K562 (cell line): ENCODE data around the gene ARMH4. TPM values are rescaled to one million over a fixed set of nuclear protein-coding genes. Genes with fewer than 3 reads are reported as not detected.

Experiments used
- ATAC-seq: fragments of 200-7000 bp; cut with Tn5 transposase; 3 replicates; pipeline ENCODE4 v1.9.1; 2020; ENCODE audit warnings: moderate library complexity
- BruUV-seq: library from RNA; stranded (reverse); fragments of 400-500 nt; replicated peaks from 2 replicates; lab custom pipeline; 2021; lab: Mats Ljungman, UMichigan
- CTCF ChIA-PET: fragments of 300-600 bp; formaldehyde crosslinking; extraction: SDS; loops from one replicate; lab custom pipeline; 2021; ENCODE audit warnings: low intra/inter-chr PET ratio; lab: Yijun Ruan, JAX
- POLR2A ChIA-PET: fragments of 300-600, 350-650 bp; sonication (Branson Sonifier 250); formaldehyde crosslinking; extraction: SDS; loops from one replicate; lab custom pipeline; 2021; ENCODE audit warnings: antibody characterized with exemption, inconsistent platforms; lab: Yijun Ruan, JAX
- DNase-seq, 4 experiments: peaks; one replicate each; pipeline versions ENCODE4 v3.0.0 to v3.0.0-alpha.2; 2011 to 2018; ENCODE audit warnings: low spot score in 3 of 4, mixed read lengths in 3 of 4; ENCODE audit errors: extremely low read depth in 1 of 4
- FAIRE-seq: peaks from 2 replicates; lab custom pipeline; 2011; peaks lifted over from hg19 to GRCh38; lab: Jason Lieb, UNC
- H2AFZ ChIP-seq: 2 replicates; pipeline ENCODE4 v1.6.0; 2011; ENCODE audit warnings: low read depth, low read length, control low read depth, inconsistent platforms
- H3K27ac ChIP-seq: fragments of 200-600 bp; 3 replicates; pipeline ENCODE4 v1.8.0; 2011; ENCODE audit warnings: low read depth, mild to moderate bottlenecking, control low read depth, inconsistent platforms, low read length, moderate library complexity, mixed read lengths; ENCODE audit errors: extremely low read depth
- H3K27me3 ChIP-seq, 2 experiments: fragments of 300-600 bp in 1 of 2; 2 replicates in 1 of 2; 3 replicates in 1 of 2; pipeline versions ENCODE4 v1.6.0 to v1.8.0; 2011; ENCODE audit warnings: inconsistent platforms in 2 of 2, low read length in 2 of 2, mild to moderate bottlenecking in 1 of 2, mixed read lengths in 1 of 2, moderate library complexity in 1 of 2; ENCODE audit not compliant: control insufficient read depth in 2 of 2, insufficient read depth in 2 of 2
- H3K36me3 ChIP-seq: fragments of 300-600 bp; 3 replicates; pipeline ENCODE4 v1.8.0; 2011; ENCODE audit warnings: mild to moderate bottlenecking, low read length, inconsistent platforms; ENCODE audit not compliant: control insufficient read depth, insufficient read depth
- H3K4me1 ChIP-seq, 2 experiments: fragments of 200-600 bp in 1 of 2; replicated peaks in 1 of 2; 2 replicates in 1 of 2; 3 replicates in 1 of 2; pipeline versions ENCODE4 v1.5.1 to v1.8.0; 2011; ENCODE audit warnings: inconsistent platforms in 2 of 2, low read length in 2 of 2, mild to moderate bottlenecking in 1 of 2, mixed read lengths in 1 of 2, moderate library complexity in 1 of 2; ENCODE audit not compliant: control insufficient read depth in 2 of 2, insufficient read depth in 2 of 2
- H3K4me2 ChIP-seq: 2 replicates; pipeline ENCODE4 v1.6.1; 2011; ENCODE audit warnings: low read length, control low read depth, inconsistent platforms, mixed read lengths; ENCODE audit not compliant: insufficient read depth
- H3K4me3 ChIP-seq: fragments of 200-600 bp; sonication (generic), shearing (Covaris generic); 2 replicates; pipeline ENCODE4 v1.5.1; 2016; ENCODE audit warnings: control low read depth, inconsistent platforms
- H3K79me2 ChIP-seq: fragments of 200-600 bp; 3 replicates; pipeline ENCODE4 v1.8.0; 2011; ENCODE audit warnings: low read length, inconsistent platforms; ENCODE audit not compliant: control insufficient read depth, insufficient read depth
- H3K9ac ChIP-seq, 2 experiments: 2 replicates each; pipeline versions ENCODE4 v1.6.0 to v1.6.1; 2011; ENCODE audit warnings: low read depth in 2 of 2, low read length in 2 of 2, control low read depth in 1 of 2, inconsistent platforms in 1 of 2, mild to moderate bottlenecking in 1 of 2, mixed read lengths in 1 of 2; ENCODE audit not compliant: insufficient read depth in 1 of 2
- H3K9me1 ChIP-seq: one replicate; pipeline ENCODE4 v1.6.0; 2011; ENCODE audit warnings: inconsistent platforms, mild to moderate bottlenecking, low read length, moderate library complexity; ENCODE audit not compliant: control insufficient read depth, insufficient read depth
- H3K9me3 ChIP-seq: replicated peaks from 2 replicates; pipeline ENCODE4 v1.5.1; 2011; ENCODE audit warnings: low read depth, low read length, inconsistent platforms; ENCODE audit not compliant: control insufficient read depth, insufficient read depth
- H4K20me1 ChIP-seq: replicated peaks from 2 replicates; pipeline ENCODE4 v1.6.1; 2011; ENCODE audit warnings: low read length, inconsistent platforms, mixed read lengths; ENCODE audit not compliant: control insufficient read depth, insufficient read depth
- CBX5 ChIP-seq: IDR thresholded peaks from 2 replicates; pipeline ENCODE4 v1.6.1; 2014; ENCODE audit warnings: low read depth, borderline replicate concordance
- CLOCK ChIP-seq: fragments of 250-450 bp; sonication (Bioruptor Pico); IDR thresholded peaks from 2 replicates; pipeline ENCODE4 v1.4.0; 2020; ENCODE audit warnings: mild to moderate bottlenecking, moderate library complexity, borderline replicate concordance
- COPS2 ChIP-seq: fragments of 450-650 bp; conservative IDR thresholded peaks from 2 replicates; pipeline ENCODE4 v1.6.1; 2016; ENCODE audit warnings: mild to moderate bottlenecking, moderate library complexity
- ELF1 ChIP-seq: fragments of 200-800 bp; sonication (Bioruptor generic); IDR thresholded peaks from 2 replicates; pipeline ENCODE4 v1.6.1; 2016; ENCODE audit warnings: missing genetic modification characterization, missing compliant biosample characterization
- HMGN3 ChIP-seq: IDR thresholded peaks from 2 replicates; pipeline ENCODE4 v1.6.1; 2011; ENCODE audit warnings: borderline replicate concordance, low read depth, mild to moderate bottlenecking, mixed read lengths, low read length; ENCODE audit not compliant: insufficient read length; ENCODE audit errors: extremely low read depth
- HNRNPL ChIP-seq: fragments of 200-400 bp; formaldehyde crosslinking; IDR thresholded peaks from 2 replicates; pipeline ENCODE4 v1.6.1; 2017; ENCODE audit warnings: low read depth, mild to moderate bottlenecking, low read length
- ILF3 ChIP-seq: fragments of 450-650 bp; IDR thresholded peaks from 2 replicates; pipeline ENCODE4 v1.6.1; 2018; ENCODE audit warnings: antibody characterized with exemption, mild to moderate bottlenecking, moderate library complexity, borderline replicate concordance
- PHF20 ChIP-seq: fragments of 450-650 bp; IDR thresholded peaks from 2 replicates; pipeline ENCODE4 v1.6.1; 2018; ENCODE audit not compliant: partially characterized antibody
- RNF219 ChIP-seq: fragments of 250-450 bp; sonication (Bioruptor Pico); IDR thresholded peaks from 2 replicates; pipeline ENCODE4 v1.5.0; 2022; ENCODE audit warnings: mild to moderate bottlenecking
- TBL1XR1 ChIP-seq, 2 experiments: IDR thresholded peaks; 2 replicates each; pipeline ENCODE4 v1.6.1; 2012; ENCODE audit warnings: improper control_type of control experiment in 2 of 2, low read length in 2 of 2, mild to moderate bottlenecking in 1 of 2
- THAP12 ChIP-seq: fragments of 250-450 bp; sonication (Bioruptor Pico); IDR thresholded peaks from 2 replicates; pipeline ENCODE4 v1.9.0; 2021; ENCODE audit warnings: mild to moderate bottlenecking, inconsistent platforms
- WHSC1 ChIP-seq: IDR thresholded peaks from one replicate; pipeline ENCODE4 v1.6.1; 2012; ENCODE audit warnings: low read length, control low read depth, inconsistent platforms
- ZNF23 ChIP-seq: fragments of 250-450 bp; sonication (Bioruptor Pico); IDR thresholded peaks from 2 replicates; pipeline ENCODE4 v1.4.0; 2020; ENCODE audit warnings: mild to moderate bottlenecking
- WGBS: fragments of 100-300 bp; shearing (Covaris generic); methylation state at CpG from one replicate; pipeline ENCODE4 v1.1.6; 2016; ENCODE audit warnings: low coverage, mixed read lengths; ENCODE audit not compliant: insufficient coverage; ENCODE audit errors: missing lambda C conversion rate; 5-methylcytosine and 5-hydroxymethylcytosine counted together
- in situ Hi-C: fragments of 300-500 bp; cut with MboI; formaldehyde crosslinking; loops from 4 replicates; pipeline ENCODE4 v1.15.0; 2018; ENCODE audit warnings: inconsistent platforms, mixed read lengths
- intact Hi-C: fragments of 100-400 bp; cut with micrococcal nuclease; formaldehyde crosslinking; loops from 2 replicates; pipeline ENCODE4 v1.14.2; 2022
- polyA plus RNA-seq, 8 experiments: library from polyadenylated mRNA; depleted of rRNA in 4 of 8; stranded (reverse) in 5 of 8; unstranded in 3 of 8; fragments of >200 nt; fragmentation: Nextera tagmentation in 2 of 8; fragmentation: Illumina TruSeq in 1 of 8; extraction: Ambion mirVana in 2 of 8; extraction: Trizol in 1 of 8; gene quantifications; 2 replicates each; pipeline versions ENCODE4 v1.2.1 to v1.2.3, GENCODE V29; 2011 to 2014; ENCODE audit warnings: inconsistent platforms in 1 of 8, missing spikeins in 1 of 8
- total RNA-seq, 7 experiments: library from RNA; depleted of rRNA in 6 of 7; stranded (reverse); fragments of >200 nt in 6 of 7; fragmentation: Illumina TruSeq in 2 of 7; extraction: Trizol in 2 of 7; gene quantifications; 2 replicates each; pipeline versions ENCODE4 v1.2.1 to v1.2.3, GENCODE V29; 2011 to 2021; ENCODE audit warnings: low replicate concordance in 1 of 7

Gene ARMH4
- total and polyA plus RNA-seq, 9 of the 15 experiments (the other 6 are each of a cell fraction or from before 2014, with no cell fraction given), result 0.06 to 0.98 (median 0.07) TPM; not detected in 2

- no peak for TF ChIP-seq THAP12
- TF ChIP-seq PHF20, result no peak
- TF ChIP-seq CBX5, result no peak
- TF ChIP-seq RNF219, result no peak
- no peak for TF ChIP-seq ILF3
These were observed 177.1 kb downstream of the ARMH4 start (continued) for GRCh38 chr14:57974896-57975295.

GRCh38 chr14:57970594-57970993 lies 181.4 kb downstream of the ARMH4 start:
- Histone ChIP-seq H3K9me1 (no peaks in the 10 kb centered on the region), H3K9ac (no peak overlapping the region), H3K9me3 (no peaks in the 10 kb centered on the region), H3K27me3 (no peaks in the 10 kb centered on the region), H3K4me2 (no peak overlapping the region), H4K20me1 (no peaks in the 10 kb centered on the region), H3K79me2 (no peaks in the 10 kb centered on the region), H3K4me3 (no peak overlapping the region), H3K4me1 (no peaks in the 10 kb centered on the region), H3K27ac (no peak overlapping the region), H2AFZ (no peak overlapping the region), H3K36me3 (no peaks in the 10 kb centered on the region)
- no peak for ATAC-seq
- FAIRE-seq, result no peak
- no peak for DNase-seq
- POLR2A ChIA-PET, result interaction anchor here (1.3 kb wide), 1 partner anchor 9 kb away, joined by 4 read pairs; no protein-coding TSS in a partner anchor
- CTCF ChIA-PET, result no interaction called here
- 0% methylated on average over 3 of the region's 3 CpGs for WGBS
- in situ Hi-C loops (no loop called here), intact Hi-C loops (no loop called here)
- BruUV-seq, result no TSS peak
- TF ChIP-seq WHSC1 (no peak), COPS2 (no peak), ELF1 (tag) (no peak), HMGN3 (no peak), HNRNPL (no peak), TBL1XR1 (IDR thresholded peaks at IDR 0.05; ENCODE audit: low read length in 2 of 2) (no peak), ZNF23 (CRISPR knock-in tag) (no peak), CLOCK (CRISPR knock-in tag) (no peak)
